Measurements from ENCODE around the gene SPOCK1. TPM values are rescaled to one million over a fixed set of nuclear protein-coding genes. Genes with fewer than 3 reads are reported as not detected.

SPOCK1 gene
- polyA plus RNA-seq, 1 donor: 6.3 TPM

DNA sequence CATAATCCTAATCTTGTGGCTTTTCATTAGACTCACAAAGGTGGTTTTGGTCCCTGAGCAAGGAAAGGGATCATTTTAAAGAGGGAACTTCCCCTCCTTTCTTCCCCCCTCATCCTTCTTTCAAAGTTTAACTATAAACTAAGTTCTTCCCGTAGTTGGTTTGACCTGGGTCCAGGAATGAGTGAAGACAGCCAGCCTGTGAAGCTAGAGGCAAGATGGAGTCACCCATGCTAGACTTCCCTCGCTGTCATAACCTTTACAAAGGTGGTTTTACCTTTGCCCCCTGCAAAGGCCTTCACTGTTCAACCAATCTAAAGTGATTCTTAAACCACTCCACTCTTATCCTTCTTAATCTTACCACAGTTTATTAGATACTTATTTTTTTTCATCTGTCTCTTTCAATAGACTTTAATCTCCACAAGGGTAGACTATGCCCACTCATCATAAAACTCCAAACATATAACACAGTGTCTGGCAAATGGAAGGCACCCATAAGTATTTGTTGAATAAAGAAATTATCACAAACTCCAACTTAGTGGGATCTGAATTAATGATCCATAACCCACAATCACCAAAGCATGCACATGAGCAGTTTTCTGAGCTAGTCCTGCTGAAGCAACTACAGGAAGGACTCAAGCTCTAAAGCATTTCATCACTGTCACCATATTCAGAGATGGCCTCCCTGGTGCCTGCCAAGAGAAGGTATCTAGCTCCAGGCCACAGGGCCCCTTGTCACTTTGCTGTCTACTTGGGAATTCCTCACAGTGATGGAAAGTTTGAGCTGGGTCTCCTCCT is 369.0 kb downstream of the SPOCK1 start:
- DNase-seq: no peak

DNA sequence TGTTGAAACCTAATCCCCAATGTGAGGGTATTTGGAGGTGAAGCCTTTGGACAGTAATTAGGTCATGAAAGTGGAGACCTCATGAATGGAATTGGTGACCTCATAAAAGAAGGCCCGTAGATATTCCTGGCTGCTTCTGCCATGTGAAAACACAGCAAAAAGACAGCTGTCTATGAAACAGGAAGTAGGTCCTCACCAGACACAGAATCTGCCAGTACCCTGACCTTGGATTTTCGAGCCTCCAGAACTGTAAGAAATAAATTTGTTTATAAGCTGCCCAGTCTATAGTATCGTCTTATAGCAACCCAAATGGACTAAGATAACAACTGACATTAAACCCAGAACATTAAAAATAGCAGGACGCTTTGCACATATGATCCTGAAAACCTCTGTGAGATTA is 371.1 kb downstream of the SPOCK1 start:
- no peak for DNase-seq
- no peaks in the 10 kb centered on the region for H3K36me3 ChIP-seq (ENCODE audit: control insufficient read depth, insufficient read depth, low read length)
- no peaks in the 10 kb centered on the region for H3K9me3 ChIP-seq (ENCODE audit: control insufficient read depth, low read depth, low read length)
- H3K4me1 ChIP-seq (ENCODE audit: control insufficient read depth, insufficient read depth, low read length): no peaks in the 10 kb centered on the region
- no CpG with 5 or more reads among the region's 4 CpGs for WGBS (ENCODE audit: insufficient coverage, low lambda C conversion rate)
- H3K27me3 ChIP-seq (ENCODE audit: control insufficient read depth, insufficient read depth, low read length): no peaks in the 10 kb centered on the region
- no peak overlapping the region for H3K4me3 ChIP-seq (ENCODE audit: low read length)
- H3K27ac ChIP-seq (ENCODE audit: low read length): no peak overlapping the region

More for the DNA sequence above, 369.0 kb downstream of the SPOCK1 start:
- no peaks in the 10 kb centered on the region for H3K4me1 ChIP-seq (ENCODE audit: control insufficient read depth, insufficient read depth, low read length)
- 71% methylated on average over 1 of the region's 2 CpGs for WGBS (ENCODE audit: insufficient coverage, low lambda C conversion rate)
- no peaks in the 10 kb centered on the region for H3K9me3 ChIP-seq (ENCODE audit: control insufficient read depth, low read depth, low read length)
- H3K36me3 ChIP-seq (ENCODE audit: control insufficient read depth, insufficient read depth, low read length): no peaks in the 10 kb centered on the region
- H3K27me3 ChIP-seq (ENCODE audit: control insufficient read depth, insufficient read depth, low read length): no peaks in the 10 kb centered on the region
- no peak overlapping the region for H3K4me3 ChIP-seq (ENCODE audit: low read length)
- H3K27ac ChIP-seq (ENCODE audit: low read length): no peak overlapping the region

DNA sequence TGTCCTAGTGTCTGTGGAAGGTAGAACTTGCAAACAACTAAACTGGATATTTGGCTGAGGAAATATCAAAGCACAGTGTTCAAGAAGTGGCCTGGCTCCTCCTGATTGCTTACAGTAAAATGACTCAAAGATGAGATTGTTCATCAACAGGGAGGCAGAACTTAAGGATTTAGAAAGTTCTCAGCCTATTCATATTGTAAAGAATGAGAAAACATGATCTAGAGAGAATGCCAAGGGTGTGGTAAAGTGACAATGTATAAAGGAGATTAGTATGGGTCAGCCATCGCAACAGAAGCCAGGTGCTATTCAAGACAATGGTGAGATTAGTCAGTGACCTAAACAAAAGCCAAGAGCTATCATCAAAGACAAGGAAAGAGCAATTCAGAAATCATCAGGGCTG is 372.3 kb downstream of the SPOCK1 start:
- no peak overlapping the region for H3K4me3 ChIP-seq (ENCODE audit: low read length)
- no peaks in the 10 kb centered on the region for H3K4me1 ChIP-seq (ENCODE audit: control insufficient read depth, insufficient read depth, low read length)
- H3K9me3 ChIP-seq (ENCODE audit: control insufficient read depth, low read depth, low read length): no peaks in the 10 kb centered on the region
- no peak for DNase-seq
- WGBS (ENCODE audit: insufficient coverage, low lambda C conversion rate): no CpG with 5 or more reads among the region's 1 CpG
- no peaks in the 10 kb centered on the region for H3K27me3 ChIP-seq (ENCODE audit: control insufficient read depth, insufficient read depth, low read length)
- no peaks in the 10 kb centered on the region for H3K36me3 ChIP-seq (ENCODE audit: control insufficient read depth, insufficient read depth, low read length)
- H3K27ac ChIP-seq (ENCODE audit: low read length): no peak overlapping the region

DNA sequence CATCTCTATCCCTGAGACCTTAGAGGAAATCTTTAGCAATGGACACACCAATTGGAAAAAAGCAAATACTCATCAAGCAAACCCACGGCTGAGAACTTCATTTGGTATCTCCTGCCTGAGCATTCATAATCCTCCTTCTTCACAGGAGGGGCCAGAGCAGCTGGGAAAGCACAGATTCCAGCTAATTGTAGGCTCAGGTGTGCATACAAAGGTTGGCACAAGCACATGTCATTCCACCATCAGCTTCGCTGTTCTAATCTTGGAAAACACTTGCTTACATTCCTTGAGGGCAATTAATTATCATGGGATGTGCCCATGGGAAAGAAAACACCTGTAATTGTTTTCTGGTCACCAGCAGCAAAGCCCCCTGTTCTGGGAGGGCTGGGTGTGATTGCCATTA is 376.6 kb downstream of the SPOCK1 start:
- no peak for DNase-seq
- Histone ChIP-seq H3K4me3 (ENCODE audit: low read length) (no peak overlapping the region), H3K4me1 (ENCODE audit: control insufficient read depth, insufficient read depth, low read length) (no peaks in the 10 kb centered on the region), H3K27ac (ENCODE audit: low read length) (no peak overlapping the region), H3K9me3 (ENCODE audit: control insufficient read depth, low read depth, low read length) (no peaks in the 10 kb centered on the region), H3K27me3 (ENCODE audit: control insufficient read depth, insufficient read depth, low read length) (no peaks in the 10 kb centered on the region), H3K36me3 (ENCODE audit: control insufficient read depth, insufficient read depth, low read length) (no peaks in the 10 kb centered on the region)
- WGBS (ENCODE audit: insufficient coverage, low lambda C conversion rate): 20% methylated on average over 1 of the region's 2 CpGs

DNA sequence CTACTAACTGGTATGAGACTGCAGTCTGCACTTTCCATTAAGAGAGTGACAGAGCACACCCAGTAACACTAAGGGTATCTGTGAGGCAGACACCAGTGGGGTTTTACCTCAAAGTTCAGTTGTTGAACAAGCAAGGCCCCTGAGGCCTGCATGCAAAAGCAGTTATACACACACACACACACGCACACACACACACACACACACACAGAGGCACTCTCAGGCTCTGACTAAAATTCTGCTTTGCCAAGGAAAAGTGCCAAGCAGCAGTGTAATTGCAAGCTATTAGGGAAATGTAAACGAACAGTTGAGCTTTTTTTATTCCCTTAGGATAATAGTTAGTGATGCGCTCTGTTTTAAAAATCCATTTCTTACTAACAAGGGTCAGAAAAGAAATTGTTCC is 377.1 kb downstream of the SPOCK1 start:
- Histone ChIP-seq H3K27me3 (ENCODE audit: control insufficient read depth, insufficient read depth, low read length) (no peaks in the 10 kb centered on the region), H3K27ac (ENCODE audit: low read length) (no peak overlapping the region), H3K9me3 (ENCODE audit: control insufficient read depth, low read depth, low read length) (no peaks in the 10 kb centered on the region), H3K36me3 (ENCODE audit: control insufficient read depth, insufficient read depth, low read length) (no peaks in the 10 kb centered on the region), H3K4me3 (ENCODE audit: low read length) (no peak overlapping the region), H3K4me1 (ENCODE audit: control insufficient read depth, insufficient read depth, low read length) (no peaks in the 10 kb centered on the region)
- WGBS (ENCODE audit: insufficient coverage, low lambda C conversion rate): no CpG with 5 or more reads among the region's 3 CpGs
- DNase-seq: no peak

DNA sequence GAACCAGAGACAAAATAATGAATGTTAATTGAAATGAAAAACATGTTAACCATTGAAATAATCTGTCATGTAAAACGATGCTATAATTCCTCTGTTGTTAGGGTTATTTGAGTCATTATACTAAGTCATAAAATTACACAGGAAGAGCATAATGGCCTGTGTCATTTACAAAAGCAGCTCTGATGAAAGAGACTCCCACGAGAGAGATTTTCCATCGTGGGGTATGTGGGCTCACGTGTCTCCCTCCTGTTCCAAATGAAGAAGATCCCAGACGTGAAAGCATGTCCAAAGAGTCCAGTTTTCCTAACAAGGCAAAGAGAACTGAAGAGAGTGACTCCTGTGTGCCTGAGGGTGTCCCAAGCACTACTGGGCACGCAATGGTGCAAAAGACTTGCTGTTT is 379.8 kb downstream of the SPOCK1 start:
- no peaks in the 10 kb centered on the region for H3K27me3 ChIP-seq (ENCODE audit: control insufficient read depth, insufficient read depth, low read length)
- H3K36me3 ChIP-seq (ENCODE audit: control insufficient read depth, insufficient read depth, low read length): no peaks in the 10 kb centered on the region
- no peak overlapping the region for H3K4me3 ChIP-seq (ENCODE audit: low read length)
- H3K27ac ChIP-seq (ENCODE audit: low read length): no peak overlapping the region
- H3K9me3 ChIP-seq (ENCODE audit: control insufficient read depth, low read depth, low read length): no peaks in the 10 kb centered on the region
- H3K4me1 ChIP-seq (ENCODE audit: control insufficient read depth, insufficient read depth, low read length): no peaks in the 10 kb centered on the region
- DNase-seq: no peak
- WGBS (ENCODE audit: insufficient coverage, low lambda C conversion rate): no CpG with 5 or more reads among the region's 6 CpGs

DNA sequence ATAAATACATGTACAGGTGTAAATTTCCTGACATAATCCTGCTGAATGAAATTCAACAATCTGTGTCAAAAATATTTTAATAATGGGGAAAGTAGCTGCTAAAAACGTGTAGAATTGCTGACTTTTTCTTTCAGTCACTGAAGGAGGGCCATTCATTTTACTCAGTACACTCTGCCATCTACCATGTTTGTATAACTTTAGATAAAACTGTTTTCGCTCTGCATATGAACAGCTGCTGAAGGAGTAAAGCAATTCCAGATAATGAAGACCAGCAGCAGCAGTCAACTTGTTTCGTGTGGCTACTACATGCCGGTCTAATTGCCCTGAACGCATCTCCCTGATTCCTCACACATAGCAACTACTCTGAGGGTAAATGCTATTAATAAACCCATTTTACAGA is 380.5 kb downstream of the SPOCK1 start:
- Histone ChIP-seq H3K4me3 (ENCODE audit: low read length) (no peak overlapping the region), H3K36me3 (ENCODE audit: control insufficient read depth, insufficient read depth, low read length) (no peaks in the 10 kb centered on the region), H3K9me3 (ENCODE audit: control insufficient read depth, low read depth, low read length) (no peaks in the 10 kb centered on the region), H3K4me1 (ENCODE audit: control insufficient read depth, insufficient read depth, low read length) (no peaks in the 10 kb centered on the region), H3K27me3 (ENCODE audit: control insufficient read depth, insufficient read depth, low read length) (no peaks in the 10 kb centered on the region), H3K27ac (ENCODE audit: low read length) (no peak overlapping the region)
- WGBS (ENCODE audit: insufficient coverage, low lambda C conversion rate): 20% methylated on average over 2 of the region's 5 CpGs
- no peak for DNase-seq

DNA sequence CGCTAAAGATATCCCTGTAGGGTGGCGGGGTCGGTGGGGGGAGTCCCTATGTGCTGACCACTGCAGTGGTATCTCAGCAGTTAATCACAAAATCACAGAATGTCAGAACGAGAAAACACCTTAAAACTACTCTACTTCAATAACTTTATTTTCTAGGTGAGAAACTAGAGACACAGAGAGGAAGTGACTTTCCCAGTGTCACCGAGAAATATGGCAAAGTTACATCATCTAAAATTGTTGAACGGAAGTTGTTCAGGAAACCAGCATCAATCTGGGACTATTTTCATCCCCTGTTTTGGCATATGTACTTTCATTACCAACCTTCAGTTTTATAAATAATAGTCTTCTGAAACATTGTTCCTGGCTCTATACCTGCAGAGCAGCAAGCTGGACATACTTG is 384.0 kb downstream of the SPOCK1 start:
- no peak overlapping the region for H3K27ac ChIP-seq (ENCODE audit: low read length)
- WGBS (ENCODE audit: insufficient coverage, low lambda C conversion rate): no CpG with 5 or more reads among the region's 6 CpGs

DNA sequence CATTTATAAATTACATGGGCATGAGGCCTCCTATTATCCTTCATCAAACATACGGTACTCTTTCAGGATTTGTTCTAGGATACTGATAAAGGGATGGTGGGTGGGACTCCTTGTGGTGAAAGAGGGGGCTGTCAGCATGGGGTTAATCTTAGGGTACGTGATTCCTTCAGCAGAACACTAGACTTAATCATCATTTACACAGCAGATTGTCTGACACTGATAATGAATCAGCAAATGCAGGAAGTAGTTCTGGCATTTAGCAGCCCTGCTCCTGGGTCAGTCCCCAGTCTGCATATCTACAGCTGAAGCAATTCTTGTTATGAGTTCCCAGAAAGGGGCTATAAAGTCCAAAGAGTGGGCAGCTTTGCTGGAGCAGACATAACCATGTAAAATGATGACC is 384.6 kb downstream of the SPOCK1 start:
- no peak overlapping the region for H3K27ac ChIP-seq (ENCODE audit: low read length)
- no peaks in the 10 kb centered on the region for H3K9me3 ChIP-seq (ENCODE audit: control insufficient read depth, low read depth, low read length)

More for the DNA sequence above, 384.0 kb downstream of the SPOCK1 start:
- Histone ChIP-seq H3K4me3 (ENCODE audit: low read length) (no peak overlapping the region), H3K27me3 (ENCODE audit: control insufficient read depth, insufficient read depth, low read length) (no peaks in the 10 kb centered on the region), H3K4me1 (ENCODE audit: control insufficient read depth, insufficient read depth, low read length) (no peaks in the 10 kb centered on the region), H3K9me3 (ENCODE audit: control insufficient read depth, low read depth, low read length) (no peaks in the 10 kb centered on the region), H3K36me3 (ENCODE audit: control insufficient read depth, insufficient read depth, low read length) (no peaks in the 10 kb centered on the region)
- DNase-seq: no peak

DNA sequence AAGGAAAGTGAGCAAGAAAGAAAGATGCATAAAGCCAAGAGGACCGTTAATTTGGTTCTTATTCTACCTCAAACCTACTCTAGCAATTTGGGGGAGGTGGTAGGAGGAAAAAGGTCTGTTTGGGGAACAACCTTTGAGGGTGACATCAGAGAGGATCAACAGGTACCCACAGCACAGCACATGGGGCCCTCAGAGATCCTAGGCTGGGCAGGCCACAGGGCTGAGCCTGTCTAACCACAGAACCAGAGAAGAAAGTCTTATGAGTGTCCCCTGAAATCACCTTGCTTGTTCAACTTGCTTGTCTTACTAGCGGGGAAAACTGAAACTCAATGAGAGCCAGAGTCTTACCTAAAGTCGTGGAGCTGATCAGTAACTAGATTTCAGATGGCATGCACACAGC is 385.2 kb downstream of the SPOCK1 start:
- Histone ChIP-seq H3K9me3 (ENCODE audit: control insufficient read depth, low read depth, low read length) (no peaks in the 10 kb centered on the region), H3K4me3 (ENCODE audit: low read length) (no peak overlapping the region), H3K4me1 (ENCODE audit: control insufficient read depth, insufficient read depth, low read length) (no peaks in the 10 kb centered on the region), H3K36me3 (ENCODE audit: control insufficient read depth, insufficient read depth, low read length) (no peaks in the 10 kb centered on the region), H3K27me3 (ENCODE audit: control insufficient read depth, insufficient read depth, low read length) (peaks cover 2% of the 10 kb centered on the region), H3K27ac (ENCODE audit: low read length) (no peak overlapping the region)
- no peak for DNase-seq
- no CpG with 5 or more reads among the region's 3 CpGs for WGBS (ENCODE audit: insufficient coverage, low lambda C conversion rate)

More for the DNA sequence above, 384.6 kb downstream of the SPOCK1 start:
- H3K4me3 ChIP-seq (ENCODE audit: low read length): no peak overlapping the region
- no peaks in the 10 kb centered on the region for H3K4me1 ChIP-seq (ENCODE audit: control insufficient read depth, insufficient read depth, low read length)
- peak; percentile 33 to 50 for DNase-seq
- no CpG with 5 or more reads among the region's 2 CpGs for WGBS (ENCODE audit: insufficient coverage, low lambda C conversion rate)
- no peaks in the 10 kb centered on the region for H3K36me3 ChIP-seq (ENCODE audit: control insufficient read depth, insufficient read depth, low read length)
- H3K27me3 ChIP-seq (ENCODE audit: control insufficient read depth, insufficient read depth, low read length): no peaks in the 10 kb centered on the region

DNA sequence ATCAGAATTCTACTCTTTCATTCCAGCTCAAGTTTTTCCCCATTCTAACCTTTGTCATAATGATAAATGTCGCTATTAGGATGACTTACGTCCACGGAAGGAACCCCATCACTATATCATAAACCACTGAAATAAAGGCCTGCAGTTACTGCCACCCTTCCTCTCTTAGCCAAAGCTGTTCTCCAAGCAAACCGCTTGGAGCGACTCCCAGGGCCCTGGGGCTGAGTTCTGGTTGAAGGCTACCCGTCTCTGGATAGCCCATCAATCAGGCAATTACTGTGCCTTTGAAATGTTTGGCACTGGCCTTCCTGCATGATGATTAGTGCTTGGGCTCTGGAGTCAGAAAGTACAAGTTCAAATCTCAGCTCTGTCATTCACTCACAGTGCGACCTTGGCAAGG is 386.0 kb downstream of the SPOCK1 start:
- WGBS (ENCODE audit: insufficient coverage, low lambda C conversion rate): 100% methylated on average over 1 of the region's 7 CpGs
- DNase-seq: no peak

More for the DNA sequence above, 386.0 kb downstream of the SPOCK1 start:
- no peak overlapping the region for H3K4me3 ChIP-seq (ENCODE audit: low read length)
- H3K4me1 ChIP-seq (ENCODE audit: control insufficient read depth, insufficient read depth, low read length): no peaks in the 10 kb centered on the region
- no peak overlapping the region for H3K27ac ChIP-seq (ENCODE audit: low read length)
- H3K9me3 ChIP-seq (ENCODE audit: control insufficient read depth, low read depth, low read length): no peaks in the 10 kb centered on the region
- no peaks in the 10 kb centered on the region for H3K36me3 ChIP-seq (ENCODE audit: control insufficient read depth, insufficient read depth, low read length)
- peaks cover 3% of the 10 kb centered on the region for H3K27me3 ChIP-seq (ENCODE audit: control insufficient read depth, insufficient read depth, low read length)
